GM12873 (cell line): ENCODE measurements around the gene DGCR6L.

ENCODE experiments used
- TF ChIP-seq, protein P1 (sequence below): IDR thresholded peaks from 2 replicates; pipeline ENCODE4 v1.5.1; 2012; ENCODE audit warnings: low read depth, mild to moderate bottlenecking, moderate library complexity, low read length, control low read depth; ENCODE audit not compliant: insufficient read depth; ENCODE audit errors: missing control alignments

Gene DGCR6L

DNA sequence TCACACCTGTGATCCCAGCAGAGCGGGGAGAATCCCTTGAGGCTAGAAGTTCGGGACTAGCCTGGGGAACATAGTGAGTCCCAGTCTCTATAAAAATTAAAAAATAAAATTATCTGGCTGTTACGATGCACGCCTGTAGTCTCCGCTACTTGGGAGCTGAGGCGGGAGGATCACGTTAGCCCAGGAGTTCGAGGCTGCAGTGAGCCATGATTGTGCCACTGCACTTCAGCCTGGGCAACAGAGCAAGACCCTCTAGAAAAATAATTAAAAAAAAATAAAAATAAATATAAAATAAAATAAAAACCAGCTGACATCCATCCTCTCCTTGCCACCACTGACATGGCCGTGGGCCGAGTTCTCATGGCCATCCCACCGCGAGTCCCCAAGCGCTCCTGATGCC is 44.0 kb downstream of the DGCR6L start:
- TF ChIP-seq, protein P1, sequence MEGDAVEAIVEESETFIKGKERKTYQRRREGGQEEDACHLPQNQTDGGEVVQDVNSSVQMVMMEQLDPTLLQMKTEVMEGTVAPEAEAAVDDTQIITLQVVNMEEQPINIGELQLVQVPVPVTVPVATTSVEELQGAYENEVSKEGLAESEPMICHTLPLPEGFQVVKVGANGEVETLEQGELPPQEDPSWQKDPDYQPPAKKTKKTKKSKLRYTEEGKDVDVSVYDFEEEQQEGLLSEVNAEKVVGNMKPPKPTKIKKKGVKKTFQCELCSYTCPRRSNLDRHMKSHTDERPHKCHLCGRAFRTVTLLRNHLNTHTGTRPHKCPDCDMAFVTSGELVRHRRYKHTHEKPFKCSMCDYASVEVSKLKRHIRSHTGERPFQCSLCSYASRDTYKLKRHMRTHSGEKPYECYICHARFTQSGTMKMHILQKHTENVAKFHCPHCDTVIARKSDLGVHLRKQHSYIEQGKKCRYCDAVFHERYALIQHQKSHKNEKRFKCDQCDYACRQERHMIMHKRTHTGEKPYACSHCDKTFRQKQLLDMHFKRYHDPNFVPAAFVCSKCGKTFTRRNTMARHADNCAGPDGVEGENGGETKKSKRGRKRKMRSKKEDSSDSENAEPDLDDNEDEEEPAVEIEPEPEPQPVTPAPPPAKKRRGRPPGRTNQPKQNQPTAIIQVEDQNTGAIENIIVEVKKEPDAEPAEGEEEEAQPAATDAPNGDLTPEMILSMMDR: no peak

DNA sequence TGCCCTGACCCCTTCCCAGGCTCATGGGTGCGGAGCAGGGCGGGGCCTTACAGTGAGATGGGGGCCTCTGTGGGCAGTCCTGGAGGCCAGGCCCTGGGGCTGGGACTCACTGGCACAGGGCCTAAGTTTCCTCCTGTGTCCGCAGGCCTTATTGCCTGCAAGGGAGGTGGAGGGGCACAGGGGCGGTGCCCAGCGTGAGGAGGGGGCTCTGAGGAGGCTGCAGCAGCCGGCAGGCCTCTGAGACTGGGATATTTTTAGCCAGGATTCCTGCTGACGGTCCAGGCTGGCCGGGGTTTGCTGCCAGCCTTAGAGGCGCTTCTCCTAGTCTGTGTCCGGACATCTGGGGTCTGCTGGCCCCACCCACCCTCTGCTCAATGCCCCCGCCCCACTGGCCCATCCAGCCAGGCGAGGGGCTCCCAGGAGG is 46.1 kb downstream of the DGCR6L start:
- TF ChIP-seq, protein P1: no peak

DNA sequence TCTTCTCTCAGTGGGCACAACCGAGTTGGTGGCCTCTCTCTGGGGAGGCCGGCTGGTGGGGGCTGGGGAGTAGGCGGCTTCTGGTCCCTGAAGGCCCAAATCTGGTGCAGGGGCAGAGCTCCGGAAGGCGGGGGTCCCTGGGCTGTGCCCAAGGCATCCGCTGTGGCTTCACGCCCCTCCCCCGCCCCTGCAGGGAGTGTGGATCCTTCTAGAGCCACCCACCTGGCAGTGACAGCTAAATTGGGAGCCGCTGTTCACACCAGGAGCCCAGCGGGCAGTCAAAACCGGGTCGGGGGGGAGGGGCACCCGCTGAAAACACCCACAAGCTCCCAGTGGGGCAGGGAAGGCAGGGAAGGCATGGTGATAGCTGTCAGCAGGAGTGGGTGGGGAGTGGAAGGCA is 47.2 kb downstream of the DGCR6L start:
- TF ChIP-seq, protein P1: no peak

DNA sequence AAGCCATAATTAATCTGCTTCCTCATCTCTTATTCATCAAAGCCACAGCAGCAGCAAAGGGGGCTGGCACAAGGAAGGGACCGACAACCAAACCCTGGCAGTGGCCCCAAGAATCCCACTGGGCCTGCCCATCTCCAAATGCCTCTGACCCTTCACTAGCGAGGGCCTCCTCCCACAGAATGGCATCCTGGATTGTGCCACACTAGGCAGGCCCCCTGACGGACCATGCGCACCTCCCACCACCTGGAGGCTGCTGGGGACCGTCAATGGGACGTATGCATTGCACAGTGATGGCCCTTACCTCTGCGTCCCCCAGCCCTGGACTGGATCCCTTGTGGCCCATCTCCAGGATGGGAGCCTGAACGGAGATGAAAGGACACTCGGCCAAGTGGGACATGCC is 47.7 kb downstream of the DGCR6L start:
- TF ChIP-seq, protein P1: no peak

DNA sequence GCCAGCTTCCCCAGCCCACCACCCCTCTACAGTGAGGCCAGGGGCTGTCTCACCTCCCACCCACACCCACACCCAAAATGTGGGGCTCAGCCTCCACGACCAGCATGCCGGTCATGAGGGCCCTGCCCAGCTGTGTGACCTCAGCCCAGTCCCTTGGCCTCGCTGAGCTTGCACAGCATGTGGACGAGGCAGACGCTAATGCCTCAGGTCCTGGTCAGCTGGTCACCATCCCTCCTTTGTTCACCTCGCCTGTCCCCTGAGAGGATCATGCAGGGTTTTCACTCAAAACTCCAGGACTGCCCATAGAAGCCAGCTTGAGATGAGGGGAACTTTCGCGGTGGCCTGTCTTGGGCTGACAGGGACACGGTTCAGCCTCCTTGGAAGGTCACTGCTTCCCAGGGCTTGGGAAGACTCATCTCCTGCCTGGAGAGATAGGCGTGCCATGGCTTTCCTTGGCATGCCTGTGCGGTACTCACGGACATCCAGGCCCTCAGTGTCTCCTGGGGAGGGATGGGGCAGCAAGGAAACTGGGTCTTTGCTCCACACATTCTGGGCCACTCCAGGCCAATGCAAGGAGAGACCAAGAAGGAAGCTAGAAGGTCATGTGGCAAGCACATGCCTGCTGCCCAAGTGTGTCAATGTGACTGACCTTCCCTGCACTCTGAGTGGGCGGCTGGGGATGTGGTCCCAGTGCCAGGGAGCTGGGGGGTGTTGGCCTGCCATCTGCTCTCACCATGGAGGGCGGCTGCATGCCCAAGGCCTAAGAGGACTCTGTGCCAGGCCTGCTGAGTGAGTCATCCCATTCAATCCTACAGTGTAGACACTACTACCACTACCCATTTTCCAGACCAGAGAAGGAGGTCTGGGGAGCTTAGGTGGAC is 48.5 kb downstream of the DGCR6L start:
- TF ChIP-seq, protein P1: no peak

DNA sequence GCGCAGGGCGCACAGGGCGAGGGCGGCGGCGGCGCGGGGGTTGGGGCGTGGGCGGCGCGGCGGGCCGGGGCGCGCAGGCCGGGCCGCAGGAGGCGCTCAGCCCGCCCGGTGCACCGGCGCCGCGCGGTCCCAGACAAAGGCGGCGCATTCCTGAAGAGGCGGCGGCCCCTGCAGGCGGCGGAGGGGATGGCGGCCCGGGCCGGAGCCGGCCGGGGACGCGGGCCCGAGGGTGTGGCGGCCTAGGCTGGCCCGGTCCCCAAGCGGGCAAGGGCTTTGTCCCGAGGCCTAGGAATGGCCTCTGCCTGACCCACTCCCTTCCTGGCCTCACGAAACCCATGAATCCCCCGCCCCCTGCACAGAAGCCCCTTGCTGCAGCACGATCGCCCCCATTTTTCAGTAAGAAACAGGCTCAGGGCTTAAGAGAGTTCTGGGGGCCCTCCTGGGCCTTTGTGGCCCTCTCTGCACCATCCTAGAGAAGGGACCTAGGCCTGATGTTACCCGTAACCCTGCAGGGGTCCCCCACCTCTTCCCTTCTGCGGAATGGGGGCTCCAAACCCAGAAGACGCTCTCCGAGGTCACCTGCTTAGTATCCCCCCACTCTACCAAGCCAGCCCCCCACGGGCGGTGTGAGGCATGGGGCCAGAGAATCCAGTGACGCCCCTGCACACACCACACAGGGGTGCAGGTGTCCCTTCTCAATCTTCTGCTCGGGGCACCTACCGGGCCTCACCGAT is 51.4 kb downstream of the DGCR6L start, which contains the start of gene RTN4R:
Gene RTN4R, minus strand, starts transcription at position 40 of the 734 bp plus-strand sequence. CDS start 226 bp downstream, outside the sequence.
- TF ChIP-seq, protein P1: peak; percentile 67
